T-helper 2 cell treated with Interferon-gamma antibody and Interleukin-4, amounts not matched to agents 100 ng/mL and 5 ng/mL, for 36 hours (primary cell): Measurements from ENCODE around the gene TRIM4. TPM values are rescaled to one million over a fixed set of nuclear protein-coding genes. Genes with fewer than 3 reads are reported as not detected.

ENCODE experiments used
- intact Hi-C: fragments of 100-400 bp; cut with micrococcal nuclease; formaldehyde crosslinking; loops from one replicate; pipeline ENCODE4 v1.15.1; 2023
- total RNA-seq: library from RNA; stranded (reverse); gene quantifications from 2 replicates; pipeline ENCODE4 v1.2.3, GENCODE V29; 2022

TRIM4 gene
- total RNA-seq, 1 donor from 2014 or later, result 27.3 TPM

GRCh38 chr7:99848420-99849216 is 70.7 kb downstream of the TRIM4 start:
- intact Hi-C loops, result no loop called here

- intact Hi-C loops, result no loop called here
These were observed 75.0 kb downstream of the TRIM4 start for GRCh38 chr7:99844328-99844727.

DNA sequence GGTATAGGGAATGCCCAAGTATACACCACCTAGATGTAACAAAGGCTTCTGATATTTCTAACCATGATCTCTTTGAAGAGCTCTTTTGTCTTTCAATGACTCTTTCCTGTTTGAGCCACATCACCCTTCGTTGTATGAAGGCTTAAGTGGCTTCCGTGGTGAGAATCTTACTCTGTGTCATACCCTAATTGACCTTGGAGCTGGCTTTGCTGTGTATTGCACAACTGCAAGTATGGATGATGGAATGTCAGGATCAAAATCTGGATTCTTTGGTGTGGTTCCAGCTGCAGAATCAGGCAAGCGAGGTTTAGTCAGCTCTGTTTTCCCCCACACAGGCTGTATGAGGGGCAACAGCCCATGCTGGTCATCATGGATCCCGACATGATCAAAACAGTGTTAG is 75.5 kb downstream of the TRIM4 start:
- intact Hi-C loops, result no loop called here

DNA sequence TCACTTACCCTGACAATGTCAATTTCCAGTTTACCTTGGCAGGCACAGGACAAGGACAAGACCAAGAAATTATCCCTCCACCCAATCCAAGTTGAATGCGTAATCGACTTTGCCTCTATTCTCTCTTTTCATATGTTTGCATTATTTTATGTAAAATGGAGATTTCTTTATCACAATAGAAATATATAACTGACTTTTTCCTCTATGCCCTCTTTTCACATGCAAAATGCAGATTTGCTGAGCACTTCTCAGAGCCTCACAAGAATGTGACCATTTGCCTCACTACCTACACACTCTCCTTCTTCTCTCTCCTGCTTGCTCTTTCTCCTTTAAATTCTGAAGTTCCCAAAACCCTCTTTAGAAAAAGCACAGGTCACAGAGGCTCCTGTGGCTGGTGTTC is 76.4 kb downstream of the TRIM4 start:
- intact Hi-C loops, result no loop called here

Other genes with a start within 250 kb of the TRIM4 start
- not detected in 2 replicates for gene CYP3A5, start 239.5 kb downstream of the TRIM4 start, total RNA-seq
- not detected in 2 replicates for gene CYP3A7, start 184.3 kb downstream of the TRIM4 start, total RNA-seq
- gene CYP3A4, start 135.3 kb downstream of the TRIM4 start, total RNA-seq, result not detected in 2 replicates
- not detected in 2 replicates for gene CYP3A43, start 91.5 kb downstream of the TRIM4 start, total RNA-seq
- 0.30 TPM in 1 of 2 replicates, not detected in the other for gene OR2AE1, start 42.5 kb downstream of the TRIM4 start, total RNA-seq
- 0.14 and 0.16 TPM in 2 replicates for gene GJC3, start 10.1 kb upstream of the TRIM4 start, total RNA-seq
- gene AZGP1, start 56.5 kb upstream of the TRIM4 start, total RNA-seq, result not detected in 2 replicates
- 53.2 and 55.3 TPM in 2 replicates for gene ZKSCAN1, start 96.1 kb upstream of the TRIM4 start, total RNA-seq
- gene ZSCAN21, start 130.2 kb upstream of the TRIM4 start, total RNA-seq, result 5.3 and 5.8 TPM in 2 replicates
- gene ZNF3, start 162.2 kb upstream of the TRIM4 start, total RNA-seq, result 25.3 and 26.7 TPM in 2 replicates
- 101 and 102 TPM in 2 replicates for gene COPS6, start 169.4 kb upstream of the TRIM4 start, total RNA-seq
- gene MCM7, start 181.9 kb upstream of the TRIM4 start, total RNA-seq, result 336 and 353 TPM in 2 replicates
- gene AP4M1, start 182.1 kb upstream of the TRIM4 start, total RNA-seq, result 10.4 and 11.7 TPM in 2 replicates
- gene TAF6, start 199.8 kb upstream of the TRIM4 start, total RNA-seq, result 63.0 and 67.4 TPM in 2 replicates
- 29.5 and 30.1 TPM in 2 replicates for gene CNPY4, start 200.1 kb upstream of the TRIM4 start, total RNA-seq
- 2.7 and 3.8 TPM in 2 replicates for gene MBLAC1, start 207.4 kb upstream of the TRIM4 start, total RNA-seq
- 143 and 155 TPM in 2 replicates for gene LAMTOR4, start 229.4 kb upstream of the TRIM4 start, total RNA-seq
- 49.5 and 50.9 TPM in 2 replicates for gene TRAPPC14, start 239.2 kb upstream of the TRIM4 start, total RNA-seq
- 4.7 and 5.7 TPM in 2 replicates for gene GAL3ST4, start 249.1 kb upstream of the TRIM4 start, total RNA-seq